Measurements from ENCODE around the gene TMEM139.

GRCh38 chr7:143300959-143301935 lies 16.5 kb downstream of the TMEM139 start:
- TF ChIP-seq CTCF (IDR thresholded peaks at IDR 0.05; ENCODE audit: borderline replicate concordance, extremely low read depth, low read length, poor library complexity, severe bottlenecking) (no peak), EZH2 (IDR thresholded peaks at IDR 0.05; ENCODE audit: borderline replicate concordance, low read depth, low read length, severe bottlenecking) (no peak)
